Cardiac fibroblast (primary cell): ENCODE data around the gene TMEM232.

Source experiments
- DNase-seq, 2 donors: peaks; one replicate each; pipeline versions ENCODE4 v3.0.0 to v3.0.0-alpha.2; 2010; ENCODE audit warnings: low read depth in 2 of 2
- H3K4me3 ChIP-seq, 2 donors: replicated peaks in 1 of 2; 1 replicate in 1 of 2; 2 replicates in 1 of 2; pipeline ENCODE4 v1.5.1; 2011; ENCODE audit warnings: low read depth in 2 of 2, low read length in 2 of 2, mild to moderate bottlenecking in 2 of 2, moderate library complexity in 1 of 2
- CTCF ChIP-seq: IDR thresholded peaks from one replicate; pipeline ENCODE4 v1.5.1; 2011; ENCODE audit warnings: low read depth, mild to moderate bottlenecking, low read length, inconsistent platforms

Gene TMEM232

GRCh38 chr5:110754181-110754580 lies 27.7 kb upstream of the TMEM232 start:
- no peak overlapping the region for H3K4me3 ChIP-seq
- DNase-seq, result no peak
- TF ChIP-seq CTCF, result no peak

GRCh38 chr5:110753600-110753999 lies 27.1 kb upstream of the TMEM232 start:
- no peak for DNase-seq
- no peak for TF ChIP-seq CTCF
- H3K4me3 ChIP-seq, result no peak overlapping the region

GRCh38 chr5:110752953-110753352 lies 26.5 kb upstream of the TMEM232 start:
- DNase-seq, result no peak
- TF ChIP-seq CTCF, result no peak
- no peak overlapping the region for H3K4me3 ChIP-seq

- TF ChIP-seq CTCF, result no peak
- H3K4me3 ChIP-seq, result no peak overlapping the region
- DNase-seq, result peak in 1 of 2 donors; percentile 9
Observed at GRCh38 chr5:110751902-110752762, 25.7 kb upstream of the TMEM232 start.

- DNase-seq, result peak; percentile 90 to 91
- peak within 1 kb of the TSS; percentile 91 to 98 for H3K4me3 ChIP-seq
- TF ChIP-seq CTCF, result no peak
Observed at GRCh38 chr5:110738812-110739651, 12.6 kb upstream of the TMEM232 start, which contains the start of gene SLC25A46. SLC25A46 (plus strand) TSS chr5:110739007; CDS start chr5:110739120, 113 bp downstream.

GRCh38 chr5:110738503-110738811 lies 12.0 kb upstream of the TMEM232 start:
- TF ChIP-seq CTCF, result no peak
- peak overlapping the region; percentile 91 to 98 for H3K4me3 ChIP-seq
- no peak for DNase-seq
